GM18868 (cell line): ENCODE measurements around the gene HTN3.
"Not testable (repeated sequence)": the region's sequence is repeated elsewhere in the genome, so short reads cannot be mapped to it uniquely, and the experiment has no call there.

Source experiments
- ATAC-seq: cut with Tn5 transposase; IDR thresholded peaks from one replicate; pipeline ENCODE4 v1.9.1; 2021; ENCODE audit warnings: mild to moderate bottlenecking, moderate library complexity; ENCODE audit not compliant: unreplicated experiment

The HTN3 gene

GRCh38 chr4:70028159-70028558, at the start of gene HTN3:
HTN3 (plus strand) TSS chr4:70028459; CDS start chr4:70030741, 2,282 bp downstream.
- ATAC-seq = not testable (repeated sequence)

GRCh38 chr4:69984030-69984443, 44.2 kb upstream of the HTN3 start:
- ATAC-seq = peak; percentile 75

GRCh38 chr4:69986663-69987062, 41.6 kb upstream of the HTN3 start:
- ATAC-seq = no peak

- ATAC-seq = no peak
Measured at GRCh38 chr4:69991016-69991415, 37.2 kb upstream of the HTN3 start.

GRCh38 chr4:69994782-69995181, 33.5 kb upstream of the HTN3 start:
- no peak for ATAC-seq

GRCh38 chr4:69995526-69996016, 32.7 kb upstream of the HTN3 start, which contains the start of gene STATH:
STATH (plus strand) TSS chr4:69995966; CDS start chr4:69998438, 2,472 bp downstream.
- no peak for ATAC-seq

- ATAC-seq = no peak
Measured at GRCh38 chr4:69999420-69999819, 28.8 kb upstream of the HTN3 start.

- ATAC-seq = no peak
Measured at GRCh38 chr4:70000711-70001110, 27.5 kb upstream of the HTN3 start.

- no peak for ATAC-seq
Measured at GRCh38 chr4:70002507-70002906, 25.8 kb upstream of the HTN3 start.

- ATAC-seq = no peak
Measured at GRCh38 chr4:70008771-70009170, 19.5 kb upstream of the HTN3 start.

- not testable (repeated sequence) for ATAC-seq
Measured at GRCh38 chr4:70019006-70019405, 9.3 kb upstream of the HTN3 start.

- ATAC-seq = no peak
Measured at GRCh38 chr4:70023218-70023617, 5.0 kb upstream of the HTN3 start.

- ATAC-seq = no peak
Measured at GRCh38 chr4:70027011-70027410, 1.2 kb upstream of the HTN3 start.

- ATAC-seq = not testable (repeated sequence)
Measured at GRCh38 chr4:70037559-70037958, 9.3 kb downstream of the HTN3 start.

GRCh38 chr4:70039928-70040327, 11.7 kb downstream of the HTN3 start:
- not testable (repeated sequence) for ATAC-seq

GRCh38 chr4:70041652-70042286, 13.5 kb downstream of the HTN3 start:
- ATAC-seq = no peak

- not testable (repeated sequence) for ATAC-seq
Measured at GRCh38 chr4:70050138-70050537, 21.9 kb downstream of the HTN3 start, which contains the start of gene HTN1. HTN1 (plus strand) TSS chr4:70050438; CDS start chr4:70053077, 2,639 bp downstream.

GRCh38 chr4:70056534-70056933, 28.3 kb downstream of the HTN3 start:
- not testable (repeated sequence) for ATAC-seq

- no peak for ATAC-seq
Measured at GRCh38 chr4:70057651-70058050, 29.4 kb downstream of the HTN3 start.

- ATAC-seq = no peak
Measured at GRCh38 chr4:70059149-70059548, 30.9 kb downstream of the HTN3 start.

GRCh38 chr4:70062000-70062399, 33.7 kb downstream of the HTN3 start:
- ATAC-seq = peak; percentile 51

GRCh38 chr4:70080205-70080604, 51.9 kb downstream of the HTN3 start:
- no peak for ATAC-seq
